Tibial artery (tissue), 4 donors: ENCODE data around the gene COLEC11.

Experiments used
- DNase-seq, 2 donors: peaks; one replicate each; pipeline ENCODE4 v3.0.0-alpha.2; 2019
- H3K27ac ChIP-seq, 2 donors: fragments of 200-600 bp; sonication (generic) in 1 of 2; 1 replicate in 1 of 2; 2 replicates in 1 of 2; pipeline ENCODE4 v1.5.1; 2018 to 2019; ENCODE audit warnings: mild to moderate bottlenecking in 1 of 2
- H3K27me3 ChIP-seq, 2 donors: fragments of 200-600 bp; sonication (generic) in 1 of 2; one replicate each; pipeline versions ENCODE4 v1.5.1 to v1.6.0; 2016 to 2019
- H3K36me3 ChIP-seq, 3 donors: fragments of 200-600 bp; sonication (generic) in 2 of 3; one replicate each; pipeline ENCODE4 v1.5.1; 2016 to 2019; ENCODE audit warnings: mild to moderate bottlenecking in 2 of 3
- H3K4me1 ChIP-seq, 4 donors: fragments of 200-600 bp; sonication (generic) in 2 of 4; 1 replicate in 3 of 4; 2 replicates in 1 of 4; pipeline ENCODE4 v1.5.1; 2016 to 2019
- H3K4me3 ChIP-seq, 2 donors: fragments of 200-600 bp; sonication (generic) in 1 of 2; 1 replicate in 1 of 2; 2 replicates in 1 of 2; pipeline ENCODE4 v1.5.1; 2018 to 2019; ENCODE audit warnings: mild to moderate bottlenecking in 2 of 2
- H3K9me3 ChIP-seq, 3 donors: fragments of 200-600 bp; sonication (generic) in 1 of 3; one replicate each; pipeline ENCODE4 v1.5.1; 2016 to 2019
- intact Hi-C: fragments of 100-400 bp; cut with DNase I; formaldehyde crosslinking; loops from one replicate; pipeline ENCODE4 v1.15.0; 2023; ENCODE audit warnings: low total_unique reads
- TF ChIP-seq, protein P1 (sequence below), 2 experiments: fragments of 200-600 bp in 1 of 2; fragments of 450-650 bp in 1 of 2; IDR thresholded peaks; one replicate each; pipeline ENCODE4 v1.5.1; 2017 to 2019; ENCODE audit warnings: antibody characterized with exemption in 2 of 2, mild to moderate bottlenecking in 1 of 2, moderate library complexity in 1 of 2

The COLEC11 gene

GRCh38 chr2:3628241-3628679 lies 33.3 kb downstream of the COLEC11 start:
- Histone ChIP-seq H3K27ac (no peak overlapping the region), H3K36me3 (no peaks in the 10 kb centered on the region), H3K27me3 (no peaks in the 10 kb centered on the region), H3K4me3 (no peak overlapping the region), H3K9me3 (peaks cover 0 to 10% (median 0%) of the 10 kb centered on the region in 3 donors), H3K4me1 (no peaks in the 10 kb centered on the region)
- intact Hi-C loops, result no loop called here
- peak; percentile 14 to 44 for DNase-seq
- TF ChIP-seq, protein P1, sequence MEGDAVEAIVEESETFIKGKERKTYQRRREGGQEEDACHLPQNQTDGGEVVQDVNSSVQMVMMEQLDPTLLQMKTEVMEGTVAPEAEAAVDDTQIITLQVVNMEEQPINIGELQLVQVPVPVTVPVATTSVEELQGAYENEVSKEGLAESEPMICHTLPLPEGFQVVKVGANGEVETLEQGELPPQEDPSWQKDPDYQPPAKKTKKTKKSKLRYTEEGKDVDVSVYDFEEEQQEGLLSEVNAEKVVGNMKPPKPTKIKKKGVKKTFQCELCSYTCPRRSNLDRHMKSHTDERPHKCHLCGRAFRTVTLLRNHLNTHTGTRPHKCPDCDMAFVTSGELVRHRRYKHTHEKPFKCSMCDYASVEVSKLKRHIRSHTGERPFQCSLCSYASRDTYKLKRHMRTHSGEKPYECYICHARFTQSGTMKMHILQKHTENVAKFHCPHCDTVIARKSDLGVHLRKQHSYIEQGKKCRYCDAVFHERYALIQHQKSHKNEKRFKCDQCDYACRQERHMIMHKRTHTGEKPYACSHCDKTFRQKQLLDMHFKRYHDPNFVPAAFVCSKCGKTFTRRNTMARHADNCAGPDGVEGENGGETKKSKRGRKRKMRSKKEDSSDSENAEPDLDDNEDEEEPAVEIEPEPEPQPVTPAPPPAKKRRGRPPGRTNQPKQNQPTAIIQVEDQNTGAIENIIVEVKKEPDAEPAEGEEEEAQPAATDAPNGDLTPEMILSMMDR (IDR thresholded peaks at IDR 0.05), result no peak

DNA sequence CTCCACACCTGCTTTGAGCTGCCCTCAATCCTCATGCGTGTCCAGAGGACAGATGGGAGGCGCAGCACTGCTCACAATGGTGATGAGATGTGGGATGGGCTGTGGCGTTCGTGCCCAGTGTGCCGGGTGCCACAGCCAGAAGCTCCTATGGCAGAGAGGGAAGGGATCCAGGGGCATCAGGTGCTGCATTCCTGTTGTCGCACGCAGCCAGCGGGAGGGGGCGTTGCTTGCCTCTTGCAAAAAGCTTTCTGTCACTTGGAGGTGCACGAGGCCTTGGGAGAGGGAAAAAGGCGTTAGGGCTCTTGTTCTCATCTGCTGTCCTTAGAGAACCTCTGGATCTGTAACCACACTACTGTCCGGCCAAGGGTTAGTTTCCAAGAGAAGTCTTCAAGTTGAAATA lies 33.9 kb downstream of the COLEC11 start:
- no peaks in the 10 kb centered on the region for H3K4me1 ChIP-seq
- no peak overlapping the region for H3K4me3 ChIP-seq
- no peaks in the 10 kb centered on the region for H3K27me3 ChIP-seq
- intact Hi-C loops, result no loop called here
- DNase-seq, result peak; percentile 6 to 49
- TF ChIP-seq, protein P1 (IDR thresholded peaks at IDR 0.05), result no peak
- H3K27ac ChIP-seq, result no peak overlapping the region
- no peaks in the 10 kb centered on the region for H3K36me3 ChIP-seq
- peaks cover 0 to 6% (median 0%) of the 10 kb centered on the region in 3 donors for H3K9me3 ChIP-seq

DNA sequence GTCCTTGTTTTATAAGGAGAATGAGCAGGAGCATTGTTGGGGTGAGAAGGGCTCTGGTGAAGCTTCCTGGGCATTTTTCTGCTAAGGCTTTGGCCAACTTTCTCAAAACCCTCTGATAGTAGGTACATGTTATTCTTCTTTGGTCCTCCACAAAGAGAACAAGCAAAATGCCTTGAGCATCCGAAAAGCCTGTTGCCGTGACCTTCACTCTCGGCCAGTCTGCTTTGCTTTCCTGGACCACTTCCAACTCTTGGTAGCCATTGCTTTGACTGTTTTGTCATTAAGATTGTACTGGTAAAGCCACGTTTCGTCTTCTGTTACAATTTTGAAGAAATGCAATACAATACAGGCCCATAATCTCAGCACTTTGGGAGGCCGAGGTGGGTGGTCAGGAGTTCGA lies 35.7 kb downstream of the COLEC11 start:
- TF ChIP-seq, protein P1 (IDR thresholded peaks at IDR 0.05), result no peak
- H3K27ac ChIP-seq, result no peak overlapping the region
- no peak for DNase-seq
- H3K9me3 ChIP-seq, result no peaks in the 10 kb centered on the region
- intact Hi-C loops, result no loop called here
- no peak overlapping the region for H3K4me3 ChIP-seq
- no peaks in the 10 kb centered on the region for H3K36me3 ChIP-seq
- no peaks in the 10 kb centered on the region for H3K4me1 ChIP-seq
- H3K27me3 ChIP-seq, result no peaks in the 10 kb centered on the region

- no peak overlapping the region for H3K27ac ChIP-seq
- H3K9me3 ChIP-seq, result no peaks in the 10 kb centered on the region
- no peak overlapping the region for H3K4me3 ChIP-seq
- H3K4me1 ChIP-seq, result no peaks in the 10 kb centered on the region
- intact Hi-C loops, result no loop called here
- H3K27me3 ChIP-seq, result no peaks in the 10 kb centered on the region
- H3K36me3 ChIP-seq, result no peaks in the 10 kb centered on the region
- TF ChIP-seq, protein P1 (IDR thresholded peaks at IDR 0.05), result no peak
- peak; percentile 3 to 57 for DNase-seq
These were observed 36.4 kb downstream of the COLEC11 start for GRCh38 chr2:3631161-3631850.

DNA sequence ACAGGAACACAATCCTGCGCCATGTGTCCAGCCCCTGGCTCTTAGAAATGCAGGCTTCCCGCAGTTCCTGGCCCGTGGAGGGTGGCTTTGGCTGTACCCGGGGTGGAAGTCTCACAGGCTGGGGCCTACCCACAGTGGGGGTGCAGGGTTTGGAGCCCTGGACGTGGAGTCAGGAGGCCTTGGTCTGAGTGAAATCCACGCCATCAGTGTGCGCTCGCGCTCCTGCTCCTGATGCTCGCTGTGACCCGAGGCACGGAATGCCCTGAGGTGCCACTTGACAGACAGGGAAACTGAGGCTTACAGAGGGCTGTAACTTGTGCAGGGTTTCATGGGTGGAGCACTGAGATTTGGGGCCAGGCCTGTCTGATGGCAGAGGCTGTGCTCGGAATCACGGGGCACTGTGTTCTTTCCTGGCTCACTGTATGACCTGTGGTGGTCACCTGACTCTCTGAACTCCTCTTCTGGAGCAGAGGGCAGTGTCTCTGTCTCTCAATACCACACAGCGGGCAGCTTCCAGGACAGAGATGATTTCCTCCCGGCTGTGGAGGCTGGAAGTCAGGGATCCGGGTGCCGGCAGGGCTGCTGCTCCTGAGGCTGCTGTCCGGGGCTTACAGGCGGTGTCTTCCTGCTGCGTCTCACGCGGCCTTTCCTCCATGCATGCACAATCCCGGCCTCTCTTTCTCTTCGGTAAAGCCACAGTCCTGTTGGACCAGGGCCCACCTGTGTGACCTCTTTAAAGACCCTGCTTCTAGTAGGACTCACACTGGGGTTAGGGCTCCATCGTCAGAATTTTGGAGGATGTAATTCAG lies 37.1 kb downstream of the COLEC11 start:
- Histone ChIP-seq H3K27ac (no peak overlapping the region), H3K4me3 (no peak overlapping the region), H3K4me1 (no peaks in the 10 kb centered on the region), H3K27me3 (no peaks in the 10 kb centered on the region), H3K36me3 (no peaks in the 10 kb centered on the region), H3K9me3 (no peaks in the 10 kb centered on the region)
- peak; percentile 9 to 50 for DNase-seq
- TF ChIP-seq, protein P1 (IDR thresholded peaks at IDR 0.05), result no peak
- intact Hi-C loops, result no loop called here
